Activated CD4-positive, alpha-beta T cell treated with anti-CD3 and anti-CD28 coated beads, Interleukin-2, amount 50 U/mL, for 24 hours (primary cell): ENCODE data around the gene PID1.

ENCODE experiments used
- DNase-seq, 2 donors: peaks; one replicate each; pipeline ENCODE4 v3.0.0-alpha.2; 2020; ENCODE audit warnings: low read depth in 1 of 2, low spot score in 1 of 2

The PID1 gene

DNA sequence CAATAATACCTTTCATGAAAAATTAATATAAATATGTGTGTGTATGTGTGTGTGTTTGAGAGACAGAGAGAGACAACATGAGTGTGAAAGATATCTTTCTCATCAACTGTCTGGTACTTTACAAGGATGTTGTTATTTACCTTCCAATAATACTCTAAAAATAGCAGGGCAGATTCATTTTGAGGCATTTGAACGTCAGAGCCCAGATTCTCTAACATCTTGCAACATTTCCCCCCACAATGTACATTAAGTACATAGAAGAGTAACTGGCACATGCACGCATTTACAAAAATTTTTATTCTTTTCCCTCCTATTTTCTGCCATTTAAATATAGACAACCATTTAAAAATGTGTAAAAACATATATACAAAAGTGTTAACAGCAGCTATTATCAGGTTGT is 100.9 kb downstream of the PID1 start:
- no peak for DNase-seq

DNA sequence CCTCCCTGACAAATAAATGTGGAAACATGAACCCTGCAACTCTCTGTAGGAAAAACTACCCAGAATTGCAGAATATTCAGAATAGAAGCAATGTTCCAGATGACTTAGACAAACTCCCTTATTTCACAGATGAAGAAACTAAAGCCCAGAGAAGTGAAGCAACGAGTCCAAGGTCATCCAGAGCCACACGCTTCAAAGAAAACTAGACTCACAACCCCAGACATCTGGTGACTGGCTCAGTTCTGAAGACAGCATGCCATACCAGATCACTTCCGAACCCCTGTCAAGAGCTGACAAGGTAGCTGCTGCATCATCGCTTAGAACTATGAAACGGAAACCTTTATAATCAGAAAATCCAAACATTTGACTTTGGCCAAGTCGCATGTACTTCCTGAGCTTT is 101.3 kb downstream of the PID1 start:
- DNase-seq, result no peak

GRCh38 chr2:229164545-229165249 is 106.4 kb downstream of the PID1 start:
- no peak for DNase-seq

- no peak for DNase-seq
Measured at GRCh38 chr2:229163893-229164292, 107.2 kb downstream of the PID1 start.

GRCh38 chr2:229162015-229162414 is 109.1 kb downstream of the PID1 start:
- DNase-seq, result no peak

GRCh38 chr2:229160984-229161383 is 110.1 kb downstream of the PID1 start:
- DNase-seq, result no peak

GRCh38 chr2:229160180-229160579 is 110.9 kb downstream of the PID1 start:
- DNase-seq, result no peak

DNA sequence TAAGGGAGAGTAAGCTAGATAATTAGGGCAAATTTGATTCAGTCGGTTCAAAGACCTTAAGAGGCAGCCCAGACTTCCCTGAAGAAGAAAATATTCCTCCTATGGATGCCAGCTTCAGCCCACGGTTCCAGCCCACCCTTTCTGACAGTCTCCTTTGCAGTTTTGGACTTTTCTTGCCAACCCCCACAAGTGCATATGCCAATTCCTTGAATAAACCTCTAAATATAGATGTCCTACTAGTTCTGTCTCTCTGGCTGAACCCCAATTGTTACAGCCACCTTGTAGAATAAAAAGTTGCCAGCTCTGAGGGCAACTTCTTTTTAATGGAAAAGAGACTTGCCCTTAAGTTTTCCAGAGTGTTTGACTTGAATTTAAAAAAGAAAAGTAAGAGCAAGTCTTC is 111.7 kb downstream of the PID1 start:
- DNase-seq, result no peak

- no peak for DNase-seq
Measured at GRCh38 chr2:229154381-229154780, 116.7 kb downstream of the PID1 start.

DNA sequence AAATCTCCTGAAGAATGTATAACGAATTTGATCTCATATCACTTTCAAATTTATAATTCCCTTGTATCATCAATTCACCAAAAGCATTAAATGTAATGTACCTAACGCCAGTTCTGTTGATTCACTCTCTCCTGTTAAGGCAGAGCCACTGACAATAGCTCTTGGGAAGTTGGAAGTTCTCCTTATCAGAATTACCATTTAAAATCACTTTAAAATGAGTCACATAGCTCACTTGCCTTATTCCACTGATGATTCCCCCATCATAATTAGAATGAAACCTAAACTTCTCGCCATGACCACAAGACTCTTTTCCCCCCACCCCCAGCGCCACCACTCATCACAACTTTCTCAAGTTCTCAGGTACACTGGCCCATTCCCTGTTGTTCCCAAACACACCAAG is 117.1 kb downstream of the PID1 start:
- no peak for DNase-seq

DNA sequence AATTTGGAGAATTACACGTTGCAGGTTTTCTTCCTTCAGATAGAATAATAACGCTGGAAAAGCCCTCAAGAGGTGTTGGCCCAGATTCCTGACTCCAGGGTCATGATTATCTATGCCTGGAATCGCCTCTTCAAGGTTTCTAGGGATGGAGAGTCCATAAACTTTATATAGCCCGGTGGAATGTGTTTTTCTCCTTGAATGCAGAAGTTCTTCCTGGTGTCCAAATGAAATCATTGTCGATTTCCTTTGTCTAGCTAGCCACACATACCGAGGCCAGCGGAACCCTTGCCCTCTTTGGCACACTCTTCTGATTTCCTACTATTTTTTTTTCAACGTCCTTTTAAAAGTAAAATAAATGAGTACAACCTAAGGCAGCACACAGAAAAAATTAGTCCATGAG is 117.8 kb downstream of the PID1 start:
- DNase-seq, result no peak

- no peak for DNase-seq
Measured at GRCh38 chr2:229152674-229153073, 118.4 kb downstream of the PID1 start.

GRCh38 chr2:229150317-229150716 is 120.8 kb downstream of the PID1 start:
- no peak for DNase-seq

DNA sequence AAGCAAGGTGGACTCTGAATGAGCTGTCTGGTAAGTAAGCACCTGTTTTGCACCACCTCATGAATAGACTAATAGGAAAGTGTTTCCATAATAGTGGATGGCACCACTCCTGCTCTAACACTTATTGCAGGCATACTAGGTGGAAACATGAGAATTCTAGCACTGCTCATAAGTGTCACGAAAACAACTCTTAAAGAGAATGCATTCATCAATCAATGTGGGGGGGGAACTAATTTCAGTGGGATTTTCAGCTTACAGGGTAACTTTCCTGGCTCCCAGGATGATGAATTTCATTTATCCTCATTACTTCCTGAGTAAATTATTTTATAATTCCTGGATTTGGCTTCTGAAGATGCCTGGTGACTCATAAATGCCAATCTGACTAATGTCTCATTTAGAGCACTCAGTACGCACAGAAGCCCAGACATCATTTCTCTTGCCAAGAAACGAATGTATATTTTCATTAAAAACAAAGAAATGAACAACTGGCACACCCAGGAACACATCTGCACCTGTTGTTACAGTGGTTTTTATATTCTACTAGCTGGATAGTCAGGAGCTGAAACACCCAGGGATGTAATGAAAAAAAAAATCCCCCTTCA is 129.6 kb downstream of the PID1 start:
- no peak for DNase-seq

- no peak for DNase-seq
Measured at GRCh38 chr2:229137639-229138038, 133.4 kb downstream of the PID1 start.

- no peak for DNase-seq
Measured at GRCh38 chr2:229137066-229137465, 134.0 kb downstream of the PID1 start.

DNA sequence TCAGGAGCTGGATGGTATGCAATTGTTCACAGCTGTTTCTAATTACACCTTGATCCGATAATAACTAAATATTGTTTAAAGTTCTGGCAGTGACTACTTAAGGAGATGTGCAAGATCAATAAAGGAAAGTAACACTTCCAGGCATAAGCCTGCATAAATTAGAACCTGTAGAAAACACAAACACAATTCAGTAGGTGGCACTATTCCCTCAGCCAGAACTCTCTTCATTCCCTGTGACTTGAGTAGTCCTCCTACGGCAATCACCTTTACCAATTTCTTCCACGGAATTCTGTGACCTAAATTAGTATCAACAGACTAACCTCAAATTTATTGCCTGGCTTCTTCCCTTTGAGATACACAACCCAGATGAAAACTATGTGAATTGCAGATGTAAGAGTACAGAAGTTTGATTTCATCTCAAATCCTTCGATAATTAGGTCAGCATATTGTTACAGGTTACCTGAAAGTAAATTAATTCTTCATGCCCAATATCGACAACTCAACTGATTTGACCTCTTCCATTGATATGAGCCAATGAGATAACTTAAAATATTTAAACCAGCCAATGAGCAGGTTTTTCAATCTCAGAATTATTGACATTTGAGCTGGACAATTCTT is 137.8 kb downstream of the PID1 start:
- DNase-seq, result no peak

DNA sequence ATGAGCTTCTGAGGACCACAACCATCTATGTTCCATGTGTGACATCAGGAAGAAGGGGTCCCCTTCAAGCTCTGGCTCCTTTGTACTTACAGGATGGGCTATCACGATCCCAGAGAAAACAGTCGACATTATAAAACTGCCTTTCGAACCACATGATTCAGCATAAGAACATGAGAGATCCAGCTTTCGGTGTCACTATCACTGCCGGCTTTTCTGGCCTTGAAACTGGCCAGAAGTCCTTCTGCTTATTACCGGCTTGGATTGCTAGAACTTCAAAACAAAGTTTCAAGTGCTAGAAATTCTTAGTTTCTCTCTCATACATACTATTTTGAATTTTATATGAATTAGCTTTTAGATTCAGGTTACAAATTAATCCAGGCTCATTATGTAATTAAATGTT is 138.9 kb downstream of the PID1 start:
- no peak for DNase-seq

DNA sequence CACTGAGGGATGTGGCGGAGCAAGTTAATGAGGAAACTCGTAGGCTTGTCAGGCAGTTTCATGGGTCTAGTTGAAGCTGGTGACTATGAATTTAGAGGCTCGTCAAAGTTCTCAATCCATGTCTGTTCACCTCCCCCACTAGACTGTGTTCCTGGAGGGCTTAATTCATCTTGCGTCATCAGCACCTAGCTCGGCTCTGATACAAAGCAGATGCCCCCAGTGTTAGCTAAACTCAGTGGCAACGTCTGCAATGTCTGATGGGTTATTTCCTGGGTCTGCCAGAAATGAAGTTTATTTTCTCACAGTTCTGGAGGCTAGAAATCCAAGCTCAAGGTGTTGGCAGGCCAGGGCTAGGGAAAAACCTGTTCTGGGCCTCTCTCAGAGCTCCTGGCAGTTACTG is 140.6 kb downstream of the PID1 start:
- no peak for DNase-seq

DNA sequence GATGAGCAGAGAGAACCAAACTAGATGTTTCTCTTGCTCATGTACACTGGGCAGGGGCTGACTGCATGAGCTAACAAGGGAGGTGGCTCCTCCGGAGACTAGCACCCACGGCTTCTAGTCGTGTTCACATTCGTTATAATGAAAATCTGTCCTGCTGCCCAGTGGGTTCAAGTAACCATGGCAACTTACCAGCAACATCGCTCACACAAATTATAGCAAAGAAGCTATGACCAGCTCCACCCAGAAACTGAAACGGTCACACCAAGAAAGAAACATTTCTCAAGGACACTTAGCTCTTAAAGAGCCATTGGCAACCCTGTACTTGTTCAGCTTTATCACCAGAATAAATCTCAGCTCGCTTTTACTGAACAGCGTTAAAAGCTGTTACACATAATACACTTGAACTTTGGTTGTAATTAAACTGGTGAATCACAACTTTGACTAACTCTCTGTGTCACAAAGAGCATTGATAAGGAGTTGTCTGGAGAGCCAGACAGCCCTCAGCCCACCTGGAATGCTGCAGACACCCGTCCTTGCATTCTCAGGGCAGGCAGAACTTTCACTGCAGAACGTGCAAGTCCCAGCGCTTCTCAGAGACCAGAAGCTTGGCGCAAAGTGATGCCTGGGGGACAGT is 141.2 kb downstream of the PID1 start:
- no peak for DNase-seq

DNA sequence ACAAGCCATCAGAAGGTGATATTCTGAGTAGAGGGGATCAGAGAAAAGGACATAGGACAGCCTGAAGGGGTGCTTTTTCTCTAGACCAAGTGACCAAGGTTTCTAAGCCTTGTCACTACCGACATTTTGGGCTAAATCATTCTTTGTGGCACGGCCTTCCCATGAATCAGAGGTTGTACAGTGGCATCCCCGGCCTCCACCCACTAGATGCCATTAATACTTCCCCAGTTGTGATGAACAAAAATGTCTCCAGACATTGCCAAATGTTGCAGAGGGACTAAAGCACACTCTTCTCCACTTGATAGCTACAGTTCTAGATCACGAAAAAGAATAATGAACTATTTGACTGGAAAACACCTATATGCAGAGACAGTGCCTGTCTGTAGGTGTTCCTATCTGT is 143.6 kb downstream of the PID1 start:
- DNase-seq, result no peak

DNA sequence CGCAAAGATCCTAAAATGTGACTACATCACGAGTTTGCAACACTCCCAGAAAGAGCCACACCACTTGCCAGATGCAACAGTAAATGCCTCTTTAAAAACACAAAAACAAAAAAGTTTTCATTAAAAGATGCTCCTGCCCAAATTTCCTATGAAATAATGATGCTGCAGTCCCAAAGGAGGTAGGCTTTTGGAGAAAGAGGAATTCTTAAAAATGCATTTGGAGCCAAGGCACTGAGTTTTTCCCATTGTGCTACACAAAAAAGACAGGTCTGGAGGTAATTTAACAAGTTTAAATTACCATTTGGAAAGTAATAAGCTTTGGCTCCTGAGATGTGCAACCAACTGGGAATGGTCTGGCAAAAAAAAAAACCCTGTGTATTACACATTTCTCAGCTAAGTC is 145.0 kb downstream of the PID1 start:
- no peak for DNase-seq
